SK-N-SH (cell line): ENCODE data around the gene KEL. TPM values are rescaled to one million over a fixed set of nuclear protein-coding genes. Genes with fewer than 3 reads are reported as not detected.

Source experiments
- CTCF ChIA-PET: fragments of 300-600, 350-600 bp; formaldehyde crosslinking; extraction: SDS; loops from one replicate; lab custom pipeline; 2021; lab: Yijun Ruan, JAX
- POLR2A ChIA-PET: fragments of 350-600 bp; sonication (Branson Sonifier 250); formaldehyde crosslinking; extraction: SDS; loops from one replicate; lab custom pipeline; 2020; ENCODE audit warnings: antibody characterized with exemption, inconsistent platforms; lab: Yijun Ruan, JAX
- DNase-seq: peaks from one replicate; pipeline ENCODE4 v3.0.0; 2012
- H2AFZ ChIP-seq: fragments of 200-600 bp; sonication (generic); 2 replicates; pipeline ENCODE4 v1.8.1; 2016; ENCODE audit warnings: antibody characterized with exemption, mild to moderate bottlenecking, low read depth
- H3F3A ChIP-seq: fragments of 200-600 bp; sonication (generic); replicated peaks from 2 replicates; pipeline ENCODE3; 2016; ENCODE audit warnings: antibody characterized with exemption, mild to moderate bottlenecking; ENCODE audit not compliant: insufficient read depth
- H3K27ac ChIP-seq, 2 experiments: fragments of 200-500 bp in 1 of 2; fragments of 200-600 bp in 1 of 2; sonication (Bioruptor generic) in 1 of 2; sonication (generic), shearing (Covaris generic) in 1 of 2; 2 replicates each; pipeline versions ENCODE4 v1.5.1 to v1.6.1; 2014 to 2016; ENCODE audit warnings: low read depth in 2 of 2, inconsistent platforms in 1 of 2, low read length in 1 of 2, mild to moderate bottlenecking in 1 of 2, mixed read lengths in 1 of 2
- H3K27me3 ChIP-seq: fragments of 200-600 bp; sonication (generic), shearing (Covaris generic); 2 replicates; pipeline ENCODE4 v1.6.1; 2016; ENCODE audit warnings: mixed run types; ENCODE audit not compliant: insufficient read depth
- H3K36me3 ChIP-seq, 2 experiments: fragments of 200-500 bp in 1 of 2; fragments of 200-600 bp in 1 of 2; sonication (Bioruptor generic) in 1 of 2; sonication (generic) in 1 of 2; replicated peaks in 1 of 2; 2 replicates each; pipeline versions ENCODE3 to v1.5.1; 2014 to 2016; ENCODE audit warnings: low read length in 1 of 2, mild to moderate bottlenecking in 1 of 2; ENCODE audit not compliant: insufficient read depth in 2 of 2, control insufficient read depth in 1 of 2
- H3K4me1 ChIP-seq, 2 experiments: fragments of 200-500 bp in 1 of 2; fragments of 200-600 bp in 1 of 2; sonication (Bioruptor generic) in 1 of 2; sonication (generic), shearing (Covaris generic) in 1 of 2; 2 replicates each; pipeline versions ENCODE4 v1.5.1 to v1.6.1; 2014 to 2016; ENCODE audit warnings: low read depth in 1 of 2, low read length in 1 of 2, mixed run types in 1 of 2; ENCODE audit not compliant: insufficient read depth in 2 of 2, control insufficient read depth in 1 of 2
- H3K4me2 ChIP-seq: fragments of 200-600 bp; sonication (generic), shearing (Covaris generic); 2 replicates; pipeline ENCODE4 v1.6.1; 2017; ENCODE audit warnings: mixed run types
- H3K4me3 ChIP-seq, 2 experiments: fragments of 200-500 bp in 1 of 2; fragments of 200-600 bp in 1 of 2; sonication (Bioruptor generic) in 1 of 2; sonication (generic), shearing (Covaris generic) in 1 of 2; 2 replicates each; pipeline versions ENCODE4 v1.5.1 to v1.8.1; 2014 to 2016; ENCODE audit warnings: low read depth in 2 of 2, inconsistent platforms in 1 of 2, low read length in 1 of 2, mild to moderate bottlenecking in 1 of 2, mixed read lengths in 1 of 2, moderate library complexity in 1 of 2
- H3K79me2 ChIP-seq: fragments of 200-600 bp; sonication (generic); 2 replicates; pipeline ENCODE4 v1.8.1; 2017; ENCODE audit warnings: mild to moderate bottlenecking; ENCODE audit not compliant: insufficient read depth
- H3K9ac ChIP-seq: fragments of 200-600 bp; sonication (generic); 2 replicates; pipeline ENCODE4 v1.6.1; 2017; ENCODE audit warnings: mixed run types
- H3K9me2 ChIP-seq: fragments of 200-600 bp; sonication (generic); 2 replicates; pipeline ENCODE4 v1.6.1; 2017; ENCODE audit warnings: mixed run types
- H3K9me3 ChIP-seq: fragments of 200-600 bp; sonication (generic); 2 replicates; pipeline ENCODE4 v1.6.1; 2017; ENCODE audit warnings: mixed run types, mild to moderate bottlenecking, moderate library complexity
- H4K20me1 ChIP-seq: fragments of 200-600 bp; sonication (generic); 2 replicates; pipeline ENCODE4 v1.6.1; 2017; ENCODE audit warnings: mild to moderate bottlenecking, mixed run types; ENCODE audit not compliant: insufficient read depth
- ELF1 ChIP-seq: IDR thresholded peaks from 2 replicates; pipeline ENCODE4 v1.4.0; 2012
- EZH2phosphoT487 ChIP-seq: fragments of 200-600 bp; sonication (generic); IDR thresholded peaks from 2 replicates; pipeline ENCODE4 v1.6.1; 2017; ENCODE audit warnings: low read depth, mixed run types, mild to moderate bottlenecking, antibody characterized with exemption, moderate library complexity, borderline replicate concordance
- JUND ChIP-seq: IDR thresholded peaks from 2 replicates; pipeline ENCODE4 v1.4.0; 2012
- POLR2AphosphoS5 ChIP-seq: IDR thresholded peaks from 2 replicates; pipeline ENCODE4 v1.6.1; 2012; ENCODE audit warnings: low read depth, low read length
- SIN3A ChIP-seq: IDR thresholded peaks from 2 replicates; pipeline ENCODE4 v1.6.1; 2012; ENCODE audit warnings: low read depth, mild to moderate bottlenecking, low read length, moderate library complexity, borderline replicate concordance
- YY1 ChIP-seq: IDR thresholded peaks from 2 replicates; pipeline ENCODE4 v1.4.0; 2012; ENCODE audit warnings: low read depth, mild to moderate bottlenecking
- WGBS: methylation state at CpG from one replicate; pipeline ENCODE4 v1.1.6; 2017; ENCODE audit warnings: low lambda C conversion rate; 5-methylcytosine and 5-hydroxymethylcytosine counted together
- polyA plus RNA-seq, 3 experiments: library from polyadenylated mRNA; depleted of rRNA; stranded (reverse); fragments of >200 nt; gene quantifications; 2 replicates each; pipeline ENCODE4 v1.2.3, GENCODE V29; 2012
- TF ChIP-seq, protein P1 (sequence below): fragments of 150-350 bp; IDR thresholded peaks from 2 replicates; pipeline ENCODE4 v1.6.1; 2016; ENCODE audit warnings: mild to moderate bottlenecking, low read depth, low read length
- TF ChIP-seq, protein P2 (sequence below): IDR thresholded peaks from 2 replicates; pipeline ENCODE4 v1.4.0; 2012; ENCODE audit warnings: low read depth, borderline replicate concordance
- TF ChIP-seq, protein P3 (sequence below): IDR thresholded peaks from 2 replicates; pipeline ENCODE4 v1.6.1; 2012; ENCODE audit warnings: mild to moderate bottlenecking, low read depth, low read length, moderate library complexity

KEL gene
- polyA plus RNA-seq, 1 of the 3 experiments (the other 2 are of a cell fraction): 0.05 TPM

DNA sequence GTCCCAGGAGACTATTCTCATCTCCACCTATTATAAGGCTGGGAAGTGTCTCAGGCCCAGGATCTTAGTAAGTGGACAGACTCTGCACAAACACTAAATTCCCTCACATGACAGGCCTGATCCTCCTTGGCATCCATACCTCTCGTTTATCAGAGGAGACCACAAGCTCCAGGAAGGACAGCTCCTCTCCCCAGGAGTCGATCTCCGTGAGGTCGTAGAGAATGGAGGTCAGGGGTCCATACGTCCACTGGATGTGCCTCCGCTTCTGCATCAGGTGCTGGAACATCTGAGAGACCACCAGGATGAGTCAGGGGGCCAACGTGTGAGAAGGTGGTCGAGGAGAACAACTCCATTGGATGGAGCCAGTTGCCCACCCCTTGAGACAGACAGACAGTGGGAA lies 34.2 kb downstream of the KEL start:
- Histone ChIP-seq H3K4me1 (no peaks in the 10 kb centered on the region), H3K79me2 (no peaks in the 10 kb centered on the region), H3K4me3 (no peak overlapping the region), H3K27me3 (peaks cover 20% of the 10 kb centered on the region; the same call in 1 of the 2 replicates), H3K9me3 (no peaks in the 10 kb centered on the region), H3K36me3 (no peaks in the 10 kb centered on the region), H3K9ac (no peak overlapping the region), H3F3A (no peaks in the 10 kb centered on the region), H4K20me1 (no peaks in the 10 kb centered on the region), H2AFZ (no peak overlapping the region), H3K27ac (no peak overlapping the region)
- POLR2A ChIA-PET: no interaction called here
- 3% methylated on average over 8 of the region's 8 CpGs for WGBS
- no peak for DNase-seq
- no peak for TF ChIP-seq JUND
- no peak for TF ChIP-seq EZH2phosphoT487
- no peak for TF ChIP-seq SIN3A
- TF ChIP-seq ELF1: no peak
- TF ChIP-seq YY1: no peak
- TF ChIP-seq, all 33 proteins: peak for 0
- CTCF ChIA-PET: interaction anchor here (0.8 to 1.2 kb wide), 2 partner anchors 8 to 18 kb away, joined by 3 read pairs; no protein-coding TSS in a partner anchor
- Histone ChIP-seq H3K4me2 (no peak overlapping the region), H3K9me2 (no peaks in the 10 kb centered on the region)

DNA sequence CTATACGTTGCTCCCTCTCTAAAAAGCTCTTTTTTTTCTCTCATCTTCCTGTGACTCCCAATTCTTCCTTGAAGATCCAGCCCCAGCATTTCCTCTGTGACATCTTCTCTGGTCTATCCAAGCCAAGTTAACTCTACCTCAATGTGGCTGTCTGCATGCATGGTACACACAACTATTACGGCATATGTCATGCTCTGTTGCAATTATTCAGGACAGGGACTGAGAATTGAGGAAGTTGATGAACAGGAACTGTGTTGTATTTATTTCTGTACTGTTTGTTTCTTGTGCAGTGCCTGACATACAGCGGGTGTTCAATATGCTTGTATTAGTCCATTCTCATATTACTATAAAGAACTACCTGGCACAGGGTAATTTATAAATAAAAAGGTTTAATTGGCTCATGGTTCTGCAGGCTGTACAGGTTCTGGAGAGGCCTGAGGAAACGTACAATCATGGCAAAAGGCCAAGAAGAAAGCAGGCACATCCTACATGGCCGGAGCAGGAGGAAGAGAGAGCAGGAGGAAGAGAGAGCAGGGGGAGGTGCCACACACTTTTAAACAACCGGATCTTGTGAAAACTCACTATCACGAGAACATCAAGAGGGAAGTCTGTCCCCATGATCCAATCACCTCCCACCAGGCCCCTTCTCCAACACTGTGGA lies 34.9 kb downstream of the KEL start:
- Histone ChIP-seq H3K79me2 (no peaks in the 10 kb centered on the region), H3K27ac (no peak overlapping the region), H3F3A (no peaks in the 10 kb centered on the region), H2AFZ (no peak overlapping the region), H4K20me1 (no peaks in the 10 kb centered on the region), H3K27me3 (peaks cover 13% of the 10 kb centered on the region; the same call in 1 of the 2 replicates), H3K9me2 (no peaks in the 10 kb centered on the region), H3K9ac (no peak overlapping the region), H3K36me3 (no peaks in the 10 kb centered on the region), H3K4me1 (no peaks in the 10 kb centered on the region), H3K4me3 (no peak overlapping the region), H3K9me3 (no peaks in the 10 kb centered on the region), H3K4me2 (no peak overlapping the region)
- ChIA-PET CTCF (interaction anchor here (0.8 to 2.8 kb wide), 4 partner anchors 7 to 17 kb away, joined by 3 to 6 read pairs (median 3); no protein-coding TSS in a partner anchor), POLR2A (no interaction called here)
- TF ChIP-seq, protein P1, sequence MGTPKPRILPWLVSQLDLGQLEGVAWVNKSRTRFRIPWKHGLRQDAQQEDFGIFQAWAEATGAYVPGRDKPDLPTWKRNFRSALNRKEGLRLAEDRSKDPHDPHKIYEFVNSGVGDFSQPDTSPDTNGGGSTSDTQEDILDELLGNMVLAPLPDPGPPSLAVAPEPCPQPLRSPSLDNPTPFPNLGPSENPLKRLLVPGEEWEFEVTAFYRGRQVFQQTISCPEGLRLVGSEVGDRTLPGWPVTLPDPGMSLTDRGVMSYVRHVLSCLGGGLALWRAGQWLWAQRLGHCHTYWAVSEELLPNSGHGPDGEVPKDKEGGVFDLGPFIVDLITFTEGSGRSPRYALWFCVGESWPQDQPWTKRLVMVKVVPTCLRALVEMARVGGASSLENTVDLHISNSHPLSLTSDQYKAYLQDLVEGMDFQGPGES: no peak
- TF ChIP-seq, protein P2, sequence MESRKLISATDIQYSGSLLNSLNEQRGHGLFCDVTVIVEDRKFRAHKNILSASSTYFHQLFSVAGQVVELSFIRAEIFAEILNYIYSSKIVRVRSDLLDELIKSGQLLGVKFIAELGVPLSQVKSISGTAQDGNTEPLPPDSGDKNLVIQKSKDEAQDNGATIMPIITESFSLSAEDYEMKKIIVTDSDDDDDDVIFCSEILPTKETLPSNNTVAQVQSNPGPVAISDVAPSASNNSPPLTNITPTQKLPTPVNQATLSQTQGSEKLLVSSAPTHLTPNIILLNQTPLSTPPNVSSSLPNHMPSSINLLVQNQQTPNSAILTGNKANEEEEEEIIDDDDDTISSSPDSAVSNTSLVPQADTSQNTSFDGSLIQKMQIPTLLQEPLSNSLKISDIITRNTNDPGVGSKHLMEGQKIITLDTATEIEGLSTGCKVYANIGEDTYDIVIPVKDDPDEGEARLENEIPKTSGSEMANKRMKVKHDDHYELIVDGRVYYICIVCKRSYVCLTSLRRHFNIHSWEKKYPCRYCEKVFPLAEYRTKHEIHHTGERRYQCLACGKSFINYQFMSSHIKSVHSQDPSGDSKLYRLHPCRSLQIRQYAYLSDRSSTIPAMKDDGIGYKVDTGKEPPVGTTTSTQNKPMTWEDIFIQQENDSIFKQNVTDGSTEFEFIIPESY: no peak
- TF ChIP-seq, protein P3, sequence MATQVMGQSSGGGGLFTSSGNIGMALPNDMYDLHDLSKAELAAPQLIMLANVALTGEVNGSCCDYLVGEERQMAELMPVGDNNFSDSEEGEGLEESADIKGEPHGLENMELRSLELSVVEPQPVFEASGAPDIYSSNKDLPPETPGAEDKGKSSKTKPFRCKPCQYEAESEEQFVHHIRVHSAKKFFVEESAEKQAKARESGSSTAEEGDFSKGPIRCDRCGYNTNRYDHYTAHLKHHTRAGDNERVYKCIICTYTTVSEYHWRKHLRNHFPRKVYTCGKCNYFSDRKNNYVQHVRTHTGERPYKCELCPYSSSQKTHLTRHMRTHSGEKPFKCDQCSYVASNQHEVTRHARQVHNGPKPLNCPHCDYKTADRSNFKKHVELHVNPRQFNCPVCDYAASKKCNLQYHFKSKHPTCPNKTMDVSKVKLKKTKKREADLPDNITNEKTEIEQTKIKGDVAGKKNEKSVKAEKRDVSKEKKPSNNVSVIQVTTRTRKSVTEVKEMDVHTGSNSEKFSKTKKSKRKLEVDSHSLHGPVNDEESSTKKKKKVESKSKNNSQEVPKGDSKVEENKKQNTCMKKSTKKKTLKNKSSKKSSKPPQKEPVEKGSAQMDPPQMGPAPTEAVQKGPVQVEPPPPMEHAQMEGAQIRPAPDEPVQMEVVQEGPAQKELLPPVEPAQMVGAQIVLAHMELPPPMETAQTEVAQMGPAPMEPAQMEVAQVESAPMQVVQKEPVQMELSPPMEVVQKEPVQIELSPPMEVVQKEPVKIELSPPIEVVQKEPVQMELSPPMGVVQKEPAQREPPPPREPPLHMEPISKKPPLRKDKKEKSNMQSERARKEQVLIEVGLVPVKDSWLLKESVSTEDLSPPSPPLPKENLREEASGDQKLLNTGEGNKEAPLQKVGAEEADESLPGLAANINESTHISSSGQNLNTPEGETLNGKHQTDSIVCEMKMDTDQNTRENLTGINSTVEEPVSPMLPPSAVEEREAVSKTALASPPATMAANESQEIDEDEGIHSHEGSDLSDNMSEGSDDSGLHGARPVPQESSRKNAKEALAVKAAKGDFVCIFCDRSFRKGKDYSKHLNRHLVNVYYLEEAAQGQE: no peak
- TF ChIP-seq POLR2AphosphoS5: no peak
- no peak for DNase-seq
- 8% methylated on average over 7 of the region's 7 CpGs for WGBS
